Calu3 (cell line): Measurements from ENCODE around the gene NOL9. TPM values are rescaled to one million over a fixed set of nuclear protein-coding genes. Genes with fewer than 3 reads are reported as not detected.
A peak's percentile ranks its signal among the peaks of the same experiment; 100 is the strongest.

Experiments
- BruUV-seq: library from RNA; stranded (reverse); fragments of 400-500 nt; replicated peaks from 2 replicates; lab custom pipeline; 2021; lab: Mats Ljungman, UMichigan
- CTCF ChIA-PET: fragments of 300-600 bp; sonication (Branson Sonifier 250); formaldehyde crosslinking; loops from one replicate; lab custom pipeline; 2022; ENCODE audit warnings: antibody characterized with exemption; lab: Charles Lee
- DNase-seq: peaks from one replicate; pipeline ENCODE4 v3.0.0; 2022
- H3K27ac Mint-ChIP-seq: one replicate; pipeline ENCODE4 v1.8.0; 2022; ENCODE audit warnings: mixed read lengths; ENCODE audit not compliant: unreplicated experiment
- H3K27me3 Mint-ChIP-seq: one replicate; pipeline ENCODE4 v1.8.0; 2022; ENCODE audit warnings: mixed read lengths; ENCODE audit not compliant: unreplicated experiment
- H3K36me3 Mint-ChIP-seq: one replicate; pipeline ENCODE4 v1.8.0; 2022; ENCODE audit warnings: mild to moderate bottlenecking, moderate library complexity, mixed read lengths; ENCODE audit not compliant: insufficient read depth, unreplicated experiment
- H3K4me1 Mint-ChIP-seq: one replicate; pipeline ENCODE4 v1.8.0; 2022; ENCODE audit warnings: mild to moderate bottlenecking, low read depth, mixed read lengths; ENCODE audit not compliant: unreplicated experiment
- H3K4me3 Mint-ChIP-seq: one replicate; pipeline ENCODE4 v1.8.0; 2022; ENCODE audit warnings: mild to moderate bottlenecking, low read depth, moderate library complexity, mixed read lengths; ENCODE audit not compliant: unreplicated experiment
- H3K9me3 Mint-ChIP-seq: one replicate; pipeline ENCODE4 v1.8.0; 2022; ENCODE audit warnings: low read depth, mixed read lengths; ENCODE audit not compliant: unreplicated experiment
- CTCF ChIP-seq: fragments of 200-600 bp; IDR thresholded peaks from one replicate; pipeline ENCODE4 v1.8.0; 2022; ENCODE audit warnings: antibody characterized with exemption; ENCODE audit not compliant: unreplicated experiment
- intact Hi-C: fragments of 100-400 bp; cut with micrococcal nuclease; formaldehyde crosslinking; loops from one replicate; pipeline ENCODE4 v1.10.0; 2022; ENCODE audit not compliant: unreplicated experiment
- total RNA-seq: library from RNA; stranded (reverse); gene quantifications from 2 replicates; pipeline ENCODE4 v1.2.3, GENCODE V29; 2022

The NOL9 gene
- total RNA-seq, 1 experiment from 2014 or later: 30.4 TPM

GRCh38 chr1:6472391-6472790, 81.9 kb downstream of the NOL9 start:
- Mint-ChIP-seq H3K4me1 (peaks cover 10% of the 10 kb centered on the region), H3K4me3 (peak overlapping the region; percentile 76), H3K27me3 (no peaks in the 10 kb centered on the region), H3K36me3 (peaks cover 26% of the 10 kb centered on the region), H3K27ac (peak overlapping the region; percentile 83), H3K9me3 (no peaks in the 10 kb centered on the region)
- peak; percentile 54 for DNase-seq
- no TSS peak for BruUV-seq
- peak; percentile 28 for TF ChIP-seq CTCF
- CTCF ChIA-PET: interaction anchor here (0.6 to 1.8 kb wide), 3 partner anchors 11 to 224 kb away, joined by 3 to 4 read pairs (median 3); no protein-coding TSS in a partner anchor
- intact Hi-C loops: no loop called here

- Mint-ChIP-seq H3K4me3 (peak overlapping the region; percentile 76), H3K9me3 (no peaks in the 10 kb centered on the region), H3K36me3 (peaks cover 27% of the 10 kb centered on the region), H3K27me3 (no peaks in the 10 kb centered on the region), H3K27ac (peak overlapping the region; percentile 83), H3K4me1 (peaks cover 10% of the 10 kb centered on the region)
- BruUV-seq: no TSS peak
- TF ChIP-seq CTCF: no peak
- DNase-seq: peak; percentile 80
- intact Hi-C loops: no loop called here
- CTCF ChIA-PET: interaction anchor here (0.6 to 1.8 kb wide), 4 partner anchors 11 to 223 kb away, joined by 3 to 4 read pairs (median 3); partner anchors contain the start of gene NOL9
Measured at GRCh38 chr1:6471970-6472368, 82.3 kb downstream of the NOL9 start.

Other genes with a start within 250 kb of the NOL9 start
- 32.1 and 36.2 TPM in 2 replicates for gene ACOT7, start 160.7 kb downstream of the NOL9 start, total RNA-seq
- not detected in 2 replicates for gene HES2, start 134.6 kb downstream of the NOL9 start, total RNA-seq
- gene ESPN, start 129.7 kb downstream of the NOL9 start, total RNA-seq: 2.2 and 3.4 TPM in 2 replicates
- gene TNFRSF25, start 88.3 kb downstream of the NOL9 start, total RNA-seq: 6.4 and 10.1 TPM in 2 replicates
- 5.1 and 7.8 TPM in 2 replicates for gene PLEKHG5, start 62.8 kb downstream of the NOL9 start, total RNA-seq
- not detected in 2 replicates for gene TAS1R1, start 794 bp upstream of the NOL9 start, total RNA-seq
- 24.4 and 25.2 TPM in 2 replicates for gene ZBTB48, start 25.5 kb upstream of the NOL9 start, total RNA-seq
- gene KLHL21, start 48.4 kb upstream of the NOL9 start, total RNA-seq: 21.8 and 23.5 TPM in 2 replicates
- gene PHF13, start 59.2 kb upstream of the NOL9 start, total RNA-seq: 14.2 and 14.5 TPM in 2 replicates
- 11.4 and 11.5 TPM in 2 replicates for gene THAP3, start 70.4 kb upstream of the NOL9 start, total RNA-seq
- 57.3 and 64.0 TPM in 2 replicates for gene DNAJC11, start 147.3 kb upstream of the NOL9 start, total RNA-seq
- 50.3 and 55.1 TPM in 2 replicates for gene CAMTA1, start 230.9 kb upstream of the NOL9 start, total RNA-seq